ENCODE data around the gene DUSP28. TPM values are rescaled to one million over a fixed set of nuclear protein-coding genes. Genes with fewer than 3 reads are reported as not detected.

DUSP28 gene
- total and polyA plus RNA-seq, 2 donors from 2014 or later = 5.9 to 7.0 TPM

- no peak for FAIRE-seq
- peaks cover 0 to 5% (median 0%) of the 10 kb centered on the region in 3 donors for H3K36me3 ChIP-seq (ENCODE audit: control insufficient read depth in 2 of 3, insufficient read depth in 3 of 3, low read length in 3 of 3)
These were observed 34.4 kb upstream of the DUSP28 start for GRCh38 chr2:240525802-240526201.

GRCh38 chr2:240526521-240526920, 33.6 kb upstream of the DUSP28 start:
- DNase-seq (no peak), FAIRE-seq (no peak)
- Histone ChIP-seq H3K9me3 (ENCODE audit: control insufficient read depth in 2 of 3, insufficient read depth in 1 of 3, low read length in 3 of 3) (peaks cover 0 to 4% (median 0%) of the 10 kb centered on the region in 3 donors), H3K27me3 (ENCODE audit: control insufficient read depth, insufficient read depth, low read length) (no peaks in the 10 kb centered on the region), H3K36me3 (ENCODE audit: control insufficient read depth in 2 of 3, insufficient read depth in 3 of 3, low read length in 3 of 3) (peaks cover 0 to 10% (median 0%) of the 10 kb centered on the region in 3 donors), H3K9ac (ENCODE audit: low read length in 3 of 3) (no peak overlapping the region), H3K27ac (ENCODE audit: low read depth in 2 of 2, low read length in 2 of 2) (no peak overlapping the region), H3K4me1 (ENCODE audit: control insufficient read depth in 2 of 3, insufficient read depth in 2 of 3, low read depth in 1 of 3, low read length in 3 of 3) (no peaks in the 10 kb centered on the region), H3K4me3 (ENCODE audit: low read length in 3 of 3) (no peak overlapping the region)
- intact Hi-C loops (cut with DNase I) = no loop called here
- TF ChIP-seq CTCF (IDR thresholded peaks at IDR 0.05; ENCODE audit: borderline replicate concordance, extremely low read depth, insufficient read depth) = no peak

More at GRCh38 chr2:240525802-240526201, 34.4 kb upstream of the DUSP28 start:
- intact Hi-C loops (cut with DNase I) = no loop called here
- peak in 1 of 5 donors; percentile 11 for DNase-seq
- no peaks in the 10 kb centered on the region for H3K27me3 ChIP-seq (ENCODE audit: control insufficient read depth, insufficient read depth, low read length)
- no peak overlapping the region for H3K9ac ChIP-seq (ENCODE audit: low read length in 3 of 3)
- H3K4me3 ChIP-seq (ENCODE audit: low read length in 3 of 3) = no peak overlapping the region
- TF ChIP-seq CTCF (IDR thresholded peaks at IDR 0.05; ENCODE audit: borderline replicate concordance, extremely low read depth, insufficient read depth) = no peak
- no peak overlapping the region for H3K27ac ChIP-seq (ENCODE audit: low read depth in 2 of 2, low read length in 2 of 2)
- H3K4me1 ChIP-seq (ENCODE audit: control insufficient read depth in 2 of 3, insufficient read depth in 2 of 3, low read depth in 1 of 3, low read length in 3 of 3) = no peaks in the 10 kb centered on the region
- no peaks in the 10 kb centered on the region for H3K9me3 ChIP-seq (ENCODE audit: control insufficient read depth in 2 of 3, insufficient read depth in 1 of 3, low read length in 3 of 3)

GRCh38 chr2:240527153-240527750, 32.9 kb upstream of the DUSP28 start:
- H3K27ac ChIP-seq (ENCODE audit: low read depth in 2 of 2, low read length in 2 of 2) = no peak overlapping the region
- peaks cover 0 to 10% (median 0%) of the 10 kb centered on the region in 3 donors for H3K36me3 ChIP-seq (ENCODE audit: control insufficient read depth in 2 of 3, insufficient read depth in 3 of 3, low read length in 3 of 3)

More at GRCh38 chr2:240527153-240527750, 32.9 kb upstream of the DUSP28 start:
- Histone ChIP-seq H3K4me1 (ENCODE audit: control insufficient read depth in 2 of 3, insufficient read depth in 2 of 3, low read depth in 1 of 3, low read length in 3 of 3) (no peaks in the 10 kb centered on the region), H3K9ac (ENCODE audit: low read length in 3 of 3) (no peak overlapping the region), H3K9me3 (ENCODE audit: control insufficient read depth in 2 of 3, insufficient read depth in 1 of 3, low read length in 3 of 3) (peaks cover 2 to 12% (median 4%) of the 10 kb centered on the region in 3 donors), H3K27me3 (ENCODE audit: control insufficient read depth, insufficient read depth, low read length) (no peaks in the 10 kb centered on the region), H3K4me3 (ENCODE audit: low read length in 3 of 3) (no peak overlapping the region)
- no peak for TF ChIP-seq CTCF (IDR thresholded peaks at IDR 0.05; ENCODE audit: borderline replicate concordance, extremely low read depth, insufficient read depth)
- intact Hi-C loops (cut with DNase I) = no loop called here
- no peak for DNase-seq
- FAIRE-seq = no peak

Measured in kidney (tissue), 14 donors.